K562 treated with DMSO at 1 percent for 4 hours (cell line): Measurements from ENCODE around the gene HSD17B12. TPM values are rescaled to one million over a fixed set of nuclear protein-coding genes. Genes with fewer than 3 reads are reported as not detected.

Source experiments
- total RNA-seq: library from RNA; unstranded; fragments of 300-600 nt; gene quantifications from 2 replicates; pipeline ENCODE4 v1.2.3, GENCODE V29; 2022; ENCODE audit not compliant: insufficient read depth

Gene HSD17B12
- total RNA-seq, result 25.0 and 30.8 TPM in 2 replicates

DNA sequence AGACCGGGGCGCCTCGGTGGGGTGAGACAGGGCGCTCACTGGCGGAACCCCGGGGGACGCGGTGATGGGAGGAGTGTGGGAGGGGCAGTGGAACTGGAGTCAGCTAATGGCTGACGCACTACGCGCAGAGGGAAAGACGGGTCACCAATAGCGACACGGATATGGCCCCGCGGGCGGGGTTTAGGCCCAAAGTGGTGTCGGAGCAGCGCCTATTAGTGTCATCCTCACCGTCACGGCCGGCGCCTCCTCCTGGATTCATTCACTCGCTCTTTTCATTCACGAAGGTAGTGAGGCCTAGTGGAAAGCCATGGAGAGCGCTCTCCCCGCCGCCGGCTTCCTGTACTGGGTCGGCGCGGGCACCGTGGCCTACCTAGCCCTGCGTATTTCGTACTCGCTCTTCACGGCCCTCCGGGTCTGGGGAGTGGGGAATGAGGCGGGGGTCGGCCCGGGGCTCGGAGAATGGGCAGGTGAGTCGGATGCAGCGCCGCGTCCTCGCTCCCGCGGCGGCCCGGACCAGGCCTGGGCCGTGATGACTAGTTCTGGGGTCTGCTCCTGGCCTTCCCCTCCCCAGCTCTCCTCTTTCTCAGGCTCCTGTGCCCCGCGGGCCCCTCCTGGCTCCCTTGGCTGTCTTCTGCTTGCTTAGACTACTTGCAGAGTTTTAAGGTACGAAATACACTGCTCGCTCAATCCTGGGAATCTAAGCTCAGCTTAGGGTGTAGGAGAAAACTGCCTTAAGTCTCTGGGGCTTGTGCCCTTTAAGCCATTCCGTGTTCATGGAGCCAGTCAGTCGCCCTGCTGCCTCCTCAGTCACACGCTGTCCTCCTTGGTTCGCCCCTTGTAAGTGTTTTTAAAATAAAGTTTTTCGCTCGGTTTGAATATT is at the start of gene HSD17B12:
Gene HSD17B12, plus strand, starts transcription at position 218 of the 880 bp plus-strand sequence. Its CDS starts 90 bp downstream, at position 308.

GRCh38 chr11:43880640-43881159 is 200.2 kb downstream of the HSD17B12 start, which contains the start of gene ALKBH3:
TSS of gene ALKBH3 (plus strand) at chr11:43880831. CDS start at chr11:43882653, 1,822 bp downstream.

Other genes with a start within 250 kb of the HSD17B12 start
- 26.0 and 35.1 TPM in 2 replicates for gene ALKBH3, start 200.1 kb downstream of the HSD17B12 start, total RNA-seq